Choroid plexus epithelial cell (primary cell): ENCODE results near the gene ERBB2.
"Not testable (repeated sequence)": the region's sequence is repeated elsewhere in the genome, so short reads cannot be mapped to it uniquely, and the experiment has no call there.

Experiments used
- DNase-seq: peaks from one replicate; pipeline ENCODE4 v3.0.0-alpha.2; 2010; ENCODE audit warnings: low read depth
- H3K4me3 ChIP-seq: 2 replicates; pipeline ENCODE4 v1.5.1; 2011; ENCODE audit warnings: low read depth, mild to moderate bottlenecking, control low read depth, low read length, moderate library complexity
- CTCF ChIP-seq: conservative IDR thresholded peaks from 2 replicates; pipeline ENCODE4 v1.5.1; 2011; ENCODE audit warnings: low read depth, mild to moderate bottlenecking, control low read depth, inconsistent platforms, low read length, moderate library complexity

The ERBB2 gene

GRCh38 chr17:39757176-39757662 lies 57.4 kb downstream of the ERBB2 start:
- TF ChIP-seq CTCF: no peak
- H3K4me3 ChIP-seq: no peak overlapping the region
- no peak for DNase-seq

- TF ChIP-seq CTCF: no peak
- DNase-seq: no peak
- H3K4me3 ChIP-seq: no peak overlapping the region
Observed at GRCh38 chr17:39757931-39758873, 58.3 kb downstream of the ERBB2 start.

GRCh38 chr17:39759204-39759603 lies 59.3 kb downstream of the ERBB2 start:
- TF ChIP-seq CTCF: no peak
- no peak for DNase-seq
- H3K4me3 ChIP-seq: no peak overlapping the region

GRCh38 chr17:39761861-39762496 lies 62.1 kb downstream of the ERBB2 start:
- DNase-seq: no peak
- H3K4me3 ChIP-seq: no peak overlapping the region
- TF ChIP-seq CTCF: no peak

GRCh38 chr17:39763051-39763820 lies 63.4 kb downstream of the ERBB2 start:
- DNase-seq: no peak
- no peak for TF ChIP-seq CTCF
- no peak overlapping the region for H3K4me3 ChIP-seq

GRCh38 chr17:39764171-39764570 lies 64.3 kb downstream of the ERBB2 start:
- H3K4me3 ChIP-seq, DNase-seq: not testable (repeated sequence)

GRCh38 chr17:39765175-39765574 lies 65.3 kb downstream of the ERBB2 start:
- no peak for DNase-seq
- no peak for TF ChIP-seq CTCF
- H3K4me3 ChIP-seq: no peak overlapping the region
